ENCODE data around the gene TMEM208.

The TMEM208 gene

GRCh38 chr16:67193536-67193935 is 33.4 kb upstream of the TMEM208 start:
- H3K27me3 ChIP-seq (ENCODE audit: control insufficient read depth, insufficient read depth, low read length): no peaks in the 10 kb centered on the region
- H3K4me3 ChIP-seq (ENCODE audit: low read length): no peak overlapping the region
- no peak overlapping the region for H3K9ac ChIP-seq (ENCODE audit: low read length)
- no peak overlapping the region for H3K27ac ChIP-seq (ENCODE audit: low read length)
- H3K4me1 ChIP-seq (ENCODE audit: control insufficient read depth, low read depth, low read length): peaks cover 5% of the 10 kb centered on the region
- H3K36me3 ChIP-seq (ENCODE audit: control insufficient read depth, low read depth, low read length): peaks cover 40% of the 10 kb centered on the region
- no peaks in the 10 kb centered on the region for H3K9me3 ChIP-seq (ENCODE audit: control insufficient read depth, low read depth, low read length)

DNA sequence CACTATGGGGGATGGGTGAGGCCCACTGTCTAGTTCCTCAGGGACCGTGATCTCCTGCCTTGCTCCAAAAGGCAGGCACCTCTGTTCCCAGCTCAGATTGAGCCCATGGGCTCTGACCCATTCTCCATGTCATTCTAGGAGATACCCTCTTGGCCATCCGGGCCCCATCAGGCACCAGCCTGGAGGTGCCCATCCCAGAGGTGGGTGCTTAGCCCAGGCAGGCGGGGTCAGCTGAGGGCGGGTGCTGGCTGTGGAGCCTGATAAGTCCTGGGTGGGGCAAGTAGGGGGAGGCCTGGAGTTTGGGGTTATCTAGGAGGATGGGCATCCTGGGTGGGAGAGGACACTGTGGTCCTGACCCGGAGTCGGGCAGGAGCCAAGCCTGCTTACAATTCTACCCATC is 32.7 kb upstream of the TMEM208 start:
- Histone ChIP-seq H3K4me3 (ENCODE audit: low read length) (no peak overlapping the region), H3K9ac (ENCODE audit: low read length) (no peak overlapping the region), H3K9me3 (ENCODE audit: control insufficient read depth, low read depth, low read length) (no peaks in the 10 kb centered on the region), H3K4me1 (ENCODE audit: control insufficient read depth, low read depth, low read length) (peaks cover 5% of the 10 kb centered on the region), H3K36me3 (ENCODE audit: control insufficient read depth, low read depth, low read length) (peaks cover 40% of the 10 kb centered on the region), H3K27ac (ENCODE audit: low read length) (no peak overlapping the region), H3K27me3 (ENCODE audit: control insufficient read depth, insufficient read depth, low read length) (no peaks in the 10 kb centered on the region)

DNA sequence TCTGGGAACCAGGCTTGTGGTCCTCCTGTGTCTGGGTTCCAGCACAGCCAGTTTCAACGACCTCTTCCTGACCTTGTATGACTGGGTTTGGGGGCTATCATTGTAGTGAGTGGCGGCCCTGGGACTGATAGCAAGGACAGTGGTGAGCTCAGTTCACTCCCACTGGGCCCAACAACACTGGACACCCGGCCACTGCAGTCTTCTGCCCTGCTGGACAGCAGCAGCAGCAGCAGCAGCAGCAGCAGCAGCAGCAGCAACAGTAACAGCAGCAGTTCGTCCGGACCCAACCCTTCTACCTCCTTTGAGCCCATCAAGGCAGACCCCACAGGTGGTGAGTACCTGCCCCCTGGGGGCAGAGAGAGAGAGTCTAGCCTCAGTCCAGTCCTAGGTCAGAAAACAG is 31.3 kb upstream of the TMEM208 start:
- H3K27me3 ChIP-seq (ENCODE audit: control insufficient read depth, insufficient read depth, low read length): no peaks in the 10 kb centered on the region
- H3K9ac ChIP-seq (ENCODE audit: low read length): no peak overlapping the region
- peaks cover 5% of the 10 kb centered on the region for H3K4me1 ChIP-seq (ENCODE audit: control insufficient read depth, low read depth, low read length)
- no peaks in the 10 kb centered on the region for H3K9me3 ChIP-seq (ENCODE audit: control insufficient read depth, low read depth, low read length)
- no peak overlapping the region for H3K4me3 ChIP-seq (ENCODE audit: low read length)
- H3K27ac ChIP-seq (ENCODE audit: low read length): no peak overlapping the region
- H3K36me3 ChIP-seq (ENCODE audit: control insufficient read depth, low read depth, low read length): peaks cover 40% of the 10 kb centered on the region

GRCh38 chr16:67196881-67197280 is 30.0 kb upstream of the TMEM208 start:
- H3K9me3 ChIP-seq (ENCODE audit: control insufficient read depth, low read depth, low read length): no peaks in the 10 kb centered on the region
- H3K36me3 ChIP-seq (ENCODE audit: control insufficient read depth, low read depth, low read length): peaks cover 45% of the 10 kb centered on the region
- H3K9ac ChIP-seq (ENCODE audit: low read length): no peak overlapping the region
- no peak overlapping the region for H3K4me3 ChIP-seq (ENCODE audit: low read length)
- no peak overlapping the region for H3K27ac ChIP-seq (ENCODE audit: low read length)
- peaks cover 5% of the 10 kb centered on the region for H3K4me1 ChIP-seq (ENCODE audit: control insufficient read depth, low read depth, low read length)
- no peaks in the 10 kb centered on the region for H3K27me3 ChIP-seq (ENCODE audit: control insufficient read depth, insufficient read depth, low read length)

DNA sequence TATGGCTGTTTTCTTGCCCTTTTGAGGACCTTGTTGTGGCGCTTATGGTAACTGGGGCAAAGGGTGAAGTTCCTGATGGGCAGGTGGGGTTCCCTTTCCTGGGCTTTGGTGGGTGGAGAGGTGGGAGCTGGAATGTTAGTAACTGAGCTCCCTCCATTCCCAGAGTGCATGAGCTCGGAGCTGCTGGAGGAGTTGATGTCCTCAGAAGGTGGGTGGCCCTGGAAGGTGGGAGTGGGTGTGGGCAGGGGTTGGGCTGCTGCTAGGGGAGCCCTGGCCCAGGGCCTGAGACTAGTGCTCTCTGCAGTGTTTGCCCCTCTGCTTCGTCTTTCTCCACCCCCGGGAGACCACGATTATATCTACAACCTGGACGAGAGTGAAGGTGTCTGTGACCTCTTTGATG is 29.2 kb upstream of the TMEM208 start:
- H3K27me3 ChIP-seq (ENCODE audit: control insufficient read depth, insufficient read depth, low read length): no peaks in the 10 kb centered on the region
- no peak overlapping the region for H3K9ac ChIP-seq (ENCODE audit: low read length)
- H3K4me3 ChIP-seq (ENCODE audit: low read length): no peak overlapping the region
- H3K4me1 ChIP-seq (ENCODE audit: control insufficient read depth, low read depth, low read length): peaks cover 4% of the 10 kb centered on the region
- no peaks in the 10 kb centered on the region for H3K9me3 ChIP-seq (ENCODE audit: control insufficient read depth, low read depth, low read length)
- H3K27ac ChIP-seq (ENCODE audit: low read length): no peak overlapping the region
- peaks cover 45% of the 10 kb centered on the region for H3K36me3 ChIP-seq (ENCODE audit: control insufficient read depth, low read depth, low read length)

- no peak overlapping the region for H3K27ac ChIP-seq (ENCODE audit: low read length)
- H3K27me3 ChIP-seq (ENCODE audit: control insufficient read depth, insufficient read depth, low read length): no peaks in the 10 kb centered on the region
- H3K36me3 ChIP-seq (ENCODE audit: control insufficient read depth, low read depth, low read length): peaks cover 45% of the 10 kb centered on the region
- H3K9ac ChIP-seq (ENCODE audit: low read length): no peak overlapping the region
- H3K4me3 ChIP-seq (ENCODE audit: low read length): no peak overlapping the region
- H3K9me3 ChIP-seq (ENCODE audit: control insufficient read depth, low read depth, low read length): no peaks in the 10 kb centered on the region
- no peaks in the 10 kb centered on the region for H3K4me1 ChIP-seq (ENCODE audit: control insufficient read depth, low read depth, low read length)
These were observed 28.6 kb upstream of the TMEM208 start for GRCh38 chr16:67198238-67198734.

DNA sequence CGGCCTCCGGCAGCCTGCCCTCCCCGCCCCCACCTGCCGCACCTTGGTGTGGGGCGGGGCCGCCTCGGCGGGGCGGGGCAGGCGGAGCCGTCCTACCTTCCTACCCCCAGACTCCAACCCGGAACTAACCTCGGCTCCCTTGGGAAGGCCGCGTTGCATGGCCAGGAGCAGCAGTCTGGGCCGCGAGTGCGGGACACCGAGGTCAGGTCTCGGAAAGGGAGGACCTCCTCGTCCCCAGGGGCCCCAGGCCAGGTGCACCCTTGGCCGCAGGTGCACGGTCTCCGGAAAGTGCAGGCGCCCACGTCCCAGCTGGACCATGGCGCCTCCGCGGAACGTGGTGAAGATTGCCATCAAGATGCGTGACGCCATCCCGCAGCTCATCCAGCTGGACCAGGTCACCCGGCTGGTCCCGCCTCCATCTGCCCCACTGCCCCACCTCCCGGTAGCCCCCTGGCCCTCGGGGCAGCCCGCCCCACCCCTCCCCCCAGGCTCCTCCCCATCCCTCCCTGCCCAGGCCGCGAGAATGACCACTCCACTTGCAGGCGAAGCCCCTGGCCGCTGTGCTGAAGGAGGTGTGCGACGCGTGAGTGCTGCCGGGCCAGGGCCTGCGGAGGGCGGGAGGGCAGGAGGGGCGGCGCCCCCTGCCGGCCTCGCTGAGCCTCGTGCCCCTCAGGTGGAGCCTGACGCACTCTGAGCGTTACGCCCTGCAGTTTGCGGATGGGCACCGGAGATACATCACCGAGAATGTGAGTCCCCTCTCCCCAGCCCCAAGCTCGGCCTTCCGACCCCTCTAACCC is 27.7 kb upstream of the TMEM208 start, which contains the start of gene ELMO3:
Gene ELMO3, plus strand, starts transcription at position 121 of the 797 bp plus-strand sequence. Its CDS starts 196 bp downstream, at position 317.
- Histone ChIP-seq H3K27ac (ENCODE audit: low read length) (no peak within 1 kb of the TSS), H3K4me1 (ENCODE audit: control insufficient read depth, low read depth, low read length) (no peaks in the 10 kb centered on the region), H3K4me3 (ENCODE audit: low read length) (peak within 1 kb of the TSS; percentile 21), H3K36me3 (ENCODE audit: control insufficient read depth, low read depth, low read length) (peaks cover 48% of the 10 kb centered on the region), H3K9me3 (ENCODE audit: control insufficient read depth, low read depth, low read length) (no peaks in the 10 kb centered on the region), H3K27me3 (ENCODE audit: control insufficient read depth, insufficient read depth, low read length) (no peaks in the 10 kb centered on the region), H3K9ac (ENCODE audit: low read length) (no peak within 1 kb of the TSS)

DNA sequence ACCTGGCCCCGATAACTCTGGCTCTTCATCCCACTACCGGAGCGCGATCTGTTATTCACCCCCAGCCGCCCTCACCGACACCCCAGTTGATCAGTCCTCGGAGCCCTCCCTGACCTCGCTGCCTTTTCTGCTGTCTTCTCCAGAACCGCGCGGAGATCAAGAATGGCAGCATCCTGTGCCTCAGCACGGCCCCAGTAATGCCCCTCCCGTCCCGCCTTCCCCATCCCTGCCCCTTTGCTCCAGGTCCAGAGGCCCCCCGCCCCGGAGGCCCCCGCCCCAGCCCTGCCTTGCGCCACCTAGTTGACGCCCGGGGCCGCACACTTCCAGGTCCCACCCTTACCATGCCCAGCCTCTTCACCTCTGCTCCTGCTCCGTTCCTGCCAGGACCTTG is 27.1 kb upstream of the TMEM208 start:
- Histone ChIP-seq H3K9me3 (ENCODE audit: control insufficient read depth, low read depth, low read length) (no peaks in the 10 kb centered on the region), H3K27ac (ENCODE audit: low read length) (no peak overlapping the region), H3K27me3 (ENCODE audit: control insufficient read depth, insufficient read depth, low read length) (no peaks in the 10 kb centered on the region), H3K4me3 (ENCODE audit: low read length) (peak overlapping the region; percentile 21), H3K4me1 (ENCODE audit: control insufficient read depth, low read depth, low read length) (no peaks in the 10 kb centered on the region), H3K36me3 (ENCODE audit: control insufficient read depth, low read depth, low read length) (peaks cover 43% of the 10 kb centered on the region), H3K9ac (ENCODE audit: low read length) (no peak overlapping the region)

DNA sequence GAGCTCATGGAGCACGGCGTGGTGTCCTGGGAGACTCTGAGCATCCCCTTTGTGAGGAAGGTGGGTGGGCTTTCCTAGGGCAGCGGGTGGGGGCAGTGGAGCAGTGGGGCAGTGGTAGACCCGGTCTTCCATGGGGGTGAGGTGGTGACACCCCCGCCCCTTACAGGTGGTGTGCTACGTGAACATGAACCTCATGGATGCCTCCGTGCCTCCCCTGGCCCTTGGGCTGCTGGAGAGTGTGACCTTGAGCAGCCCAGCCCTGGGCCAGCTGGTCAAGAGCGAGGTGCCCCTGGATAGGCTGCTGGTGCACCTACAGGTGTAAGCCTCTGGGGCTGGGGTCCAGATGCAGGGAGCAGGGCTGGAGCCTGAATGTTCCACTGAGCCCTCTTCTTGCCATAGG is 26.4 kb upstream of the TMEM208 start:
- no peaks in the 10 kb centered on the region for H3K27me3 ChIP-seq (ENCODE audit: control insufficient read depth, insufficient read depth, low read length)
- no peak overlapping the region for H3K27ac ChIP-seq (ENCODE audit: low read length)
- peaks cover 36% of the 10 kb centered on the region for H3K36me3 ChIP-seq (ENCODE audit: control insufficient read depth, low read depth, low read length)

GRCh38 chr16:67201411-67202345 is 25.3 kb upstream of the TMEM208 start:
- no peaks in the 10 kb centered on the region for H3K4me1 ChIP-seq (ENCODE audit: control insufficient read depth, low read depth, low read length)
- H3K36me3 ChIP-seq (ENCODE audit: control insufficient read depth, low read depth, low read length): peaks cover 24% of the 10 kb centered on the region
- no peak overlapping the region for H3K27ac ChIP-seq (ENCODE audit: low read length)

More for the DNA sequence above, 26.4 kb upstream of the TMEM208 start:
- no peak overlapping the region for H3K9ac ChIP-seq (ENCODE audit: low read length)
- H3K9me3 ChIP-seq (ENCODE audit: control insufficient read depth, low read depth, low read length): no peaks in the 10 kb centered on the region
- H3K4me3 ChIP-seq (ENCODE audit: low read length): no peak overlapping the region
- H3K4me1 ChIP-seq (ENCODE audit: control insufficient read depth, low read depth, low read length): no peaks in the 10 kb centered on the region

GRCh38 chr16:67202426-67202825 is 24.5 kb upstream of the TMEM208 start:
- H3K36me3 ChIP-seq (ENCODE audit: control insufficient read depth, low read depth, low read length): peaks cover 17% of the 10 kb centered on the region
- no peak overlapping the region for H3K4me3 ChIP-seq (ENCODE audit: low read length)
- no peaks in the 10 kb centered on the region for H3K27me3 ChIP-seq (ENCODE audit: control insufficient read depth, insufficient read depth, low read length)
- no peaks in the 10 kb centered on the region for H3K4me1 ChIP-seq (ENCODE audit: control insufficient read depth, low read depth, low read length)
- no peak overlapping the region for H3K27ac ChIP-seq (ENCODE audit: low read length)
- H3K9ac ChIP-seq (ENCODE audit: low read length): no peak overlapping the region
- H3K9me3 ChIP-seq (ENCODE audit: control insufficient read depth, low read depth, low read length): no peaks in the 10 kb centered on the region

More at GRCh38 chr16:67201411-67202345, 25.3 kb upstream of the TMEM208 start:
- Histone ChIP-seq H3K27me3 (ENCODE audit: control insufficient read depth, insufficient read depth, low read length) (no peaks in the 10 kb centered on the region), H3K4me3 (ENCODE audit: low read length) (no peak overlapping the region), H3K9me3 (ENCODE audit: control insufficient read depth, low read depth, low read length) (no peaks in the 10 kb centered on the region), H3K9ac (ENCODE audit: low read length) (no peak overlapping the region)

All from iPS-18a (cell line).